ENCODE results near the gene RBM20. TPM values are rescaled to one million over a fixed set of nuclear protein-coding genes. Genes with fewer than 3 reads are reported as not detected.

Gene RBM20
- total and polyA plus RNA-seq, 2 of the 13 experiments (the other 11 are each of a cell fraction or from before 2014, with no cell fraction given) = 0.02 to 0.22 TPM

DNA sequence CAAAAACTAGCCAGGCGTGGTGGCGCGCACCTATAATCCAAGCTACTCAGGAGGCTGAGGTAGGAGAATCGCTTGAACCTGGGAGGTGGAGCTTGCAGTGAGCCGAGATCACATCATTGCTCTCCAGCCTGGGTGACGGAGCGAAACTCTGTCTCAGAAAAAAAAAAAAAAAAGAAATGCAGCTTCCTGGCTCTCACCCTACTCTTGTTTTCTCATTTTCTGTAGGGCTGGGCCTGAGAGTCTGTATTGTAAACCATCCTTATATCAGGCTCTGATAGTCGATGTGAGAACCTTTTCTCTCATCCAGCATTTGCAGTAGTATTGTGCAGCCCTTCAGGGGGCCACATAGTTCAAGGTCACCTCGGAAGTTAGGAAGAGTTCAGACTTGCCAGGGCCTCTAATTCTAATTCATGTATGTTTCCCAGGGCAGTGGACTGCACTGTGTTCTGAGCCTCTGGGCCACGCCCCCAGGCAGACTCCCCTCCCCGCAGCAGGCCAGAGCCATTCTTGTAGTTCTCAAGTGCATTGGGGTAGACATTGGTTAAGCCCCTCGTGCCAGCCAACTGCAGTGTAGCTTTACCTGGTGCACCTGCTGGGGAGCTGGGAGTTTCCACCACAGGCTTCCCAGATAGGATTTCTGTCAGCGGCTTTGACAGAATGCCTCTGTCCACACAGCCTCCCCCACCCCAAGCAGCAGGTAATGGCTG lies 189.3 kb downstream of the RBM20 start (continued):
- TF ChIP-seq, protein P1, sequence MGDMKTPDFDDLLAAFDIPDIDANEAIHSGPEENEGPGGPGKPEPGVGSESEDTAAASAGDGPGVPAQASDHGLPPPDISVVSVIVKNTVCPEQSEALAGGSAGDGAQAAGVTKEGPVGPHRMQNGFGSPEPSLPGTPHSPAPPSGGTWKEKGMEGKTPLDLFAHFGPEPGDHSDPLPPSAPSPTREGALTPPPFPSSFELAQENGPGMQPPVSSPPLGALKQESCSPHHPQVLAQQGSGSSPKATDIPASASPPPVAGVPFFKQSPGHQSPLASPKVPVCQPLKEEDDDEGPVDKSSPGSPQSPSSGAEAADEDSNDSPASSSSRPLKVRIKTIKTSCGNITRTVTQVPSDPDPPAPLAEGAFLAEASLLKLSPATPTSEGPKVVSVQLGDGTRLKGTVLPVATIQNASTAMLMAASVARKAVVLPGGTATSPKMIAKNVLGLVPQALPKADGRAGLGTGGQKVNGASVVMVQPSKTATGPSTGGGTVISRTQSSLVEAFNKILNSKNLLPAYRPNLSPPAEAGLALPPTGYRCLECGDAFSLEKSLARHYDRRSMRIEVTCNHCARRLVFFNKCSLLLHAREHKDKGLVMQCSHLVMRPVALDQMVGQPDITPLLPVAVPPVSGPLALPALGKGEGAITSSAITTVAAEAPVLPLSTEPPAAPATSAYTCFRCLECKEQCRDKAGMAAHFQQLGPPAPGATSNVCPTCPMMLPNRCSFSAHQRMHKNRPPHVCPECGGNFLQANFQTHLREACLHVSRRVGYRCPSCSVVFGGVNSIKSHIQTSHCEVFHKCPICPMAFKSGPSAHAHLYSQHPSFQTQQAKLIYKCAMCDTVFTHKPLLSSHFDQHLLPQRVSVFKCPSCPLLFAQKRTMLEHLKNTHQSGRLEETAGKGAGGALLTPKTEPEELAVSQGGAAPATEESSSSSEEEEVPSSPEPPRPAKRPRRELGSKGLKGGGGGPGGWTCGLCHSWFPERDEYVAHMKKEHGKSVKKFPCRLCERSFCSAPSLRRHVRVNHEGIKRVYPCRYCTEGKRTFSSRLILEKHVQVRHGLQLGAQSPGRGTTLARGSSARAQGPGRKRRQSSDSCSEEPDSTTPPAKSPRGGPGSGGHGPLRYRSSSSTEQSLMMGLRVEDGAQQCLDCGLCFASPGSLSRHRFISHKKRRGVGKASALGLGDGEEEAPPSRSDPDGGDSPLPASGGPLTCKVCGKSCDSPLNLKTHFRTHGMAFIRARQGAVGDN (CRISPR knock-in tag; IDR thresholded peaks at IDR 0.05) = peak; percentile 70
- TF ChIP-seq ZSCAN22 (CRISPR knock-in tag; IDR thresholded peaks at IDR 0.05) = no peak
- TF ChIP-seq ZNF850 (CRISPR knock-in tag; conservative IDR thresholded peaks at IDR 0.05) = no peak
- TF ChIP-seq MAF1 (CRISPR knock-in tag; IDR thresholded peaks at IDR 0.05; ENCODE audit: borderline replicate concordance) = no peak
- no peak for TF ChIP-seq ZNF749 (CRISPR knock-in tag; IDR thresholded peaks at IDR 0.05; ENCODE audit: borderline replicate concordance)
- TF ChIP-seq, protein P2, sequence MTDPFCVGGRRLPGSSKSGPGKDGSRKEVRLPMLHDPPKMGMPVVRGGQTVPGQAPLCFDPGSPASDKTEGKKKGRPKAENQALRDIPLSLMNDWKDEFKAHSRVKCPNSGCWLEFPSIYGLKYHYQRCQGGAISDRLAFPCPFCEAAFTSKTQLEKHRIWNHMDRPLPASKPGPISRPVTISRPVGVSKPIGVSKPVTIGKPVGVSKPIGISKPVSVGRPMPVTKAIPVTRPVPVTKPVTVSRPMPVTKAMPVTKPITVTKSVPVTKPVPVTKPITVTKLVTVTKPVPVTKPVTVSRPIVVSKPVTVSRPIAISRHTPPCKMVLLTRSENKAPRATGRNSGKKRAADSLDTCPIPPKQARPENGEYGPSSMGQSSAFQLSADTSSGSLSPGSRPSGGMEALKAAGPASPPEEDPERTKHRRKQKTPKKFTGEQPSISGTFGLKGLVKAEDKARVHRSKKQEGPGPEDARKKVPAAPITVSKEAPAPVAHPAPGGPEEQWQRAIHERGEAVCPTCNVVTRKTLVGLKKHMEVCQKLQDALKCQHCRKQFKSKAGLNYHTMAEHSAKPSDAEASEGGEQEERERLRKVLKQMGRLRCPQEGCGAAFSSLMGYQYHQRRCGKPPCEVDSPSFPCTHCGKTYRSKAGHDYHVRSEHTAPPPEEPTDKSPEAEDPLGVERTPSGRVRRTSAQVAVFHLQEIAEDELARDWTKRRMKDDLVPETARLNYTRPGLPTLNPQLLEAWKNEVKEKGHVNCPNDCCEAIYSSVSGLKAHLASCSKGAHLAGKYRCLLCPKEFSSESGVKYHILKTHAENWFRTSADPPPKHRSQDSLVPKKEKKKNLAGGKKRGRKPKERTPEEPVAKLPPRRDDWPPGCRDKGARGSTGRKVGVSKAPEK (CRISPR knock-in tag; IDR thresholded peaks at IDR 0.05; ENCODE audit: borderline replicate concordance) = no peak
- TF ChIP-seq HNF4A (CRISPR knock-in tag; IDR thresholded peaks at IDR 0.05) = peak; percentile 54
- TF ChIP-seq ZNF83 (CRISPR knock-in tag; IDR thresholded peaks at IDR 0.05; ENCODE audit: borderline replicate concordance) = no peak
- TF ChIP-seq AHR (CRISPR knock-in tag; IDR thresholded peaks at IDR 0.05) = no peak
- TF ChIP-seq, protein P3, sequence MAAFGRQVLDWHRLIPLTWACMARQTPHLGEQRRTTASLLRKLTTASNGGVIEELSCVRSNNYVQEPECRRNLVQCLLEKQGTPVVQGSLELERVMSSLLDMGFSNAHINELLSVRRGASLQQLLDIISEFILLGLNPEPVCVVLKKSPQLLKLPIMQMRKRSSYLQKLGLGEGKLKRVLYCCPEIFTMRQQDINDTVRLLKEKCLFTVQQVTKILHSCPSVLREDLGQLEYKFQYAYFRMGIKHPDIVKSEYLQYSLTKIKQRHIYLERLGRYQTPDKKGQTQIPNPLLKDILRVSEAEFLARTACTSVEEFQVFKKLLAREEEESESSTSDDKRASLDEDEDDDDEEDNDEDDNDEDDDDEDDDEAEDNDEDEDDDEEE (CRISPR knock-in tag; IDR thresholded peaks at IDR 0.05) = no peak
- TF ChIP-seq, protein P4, sequence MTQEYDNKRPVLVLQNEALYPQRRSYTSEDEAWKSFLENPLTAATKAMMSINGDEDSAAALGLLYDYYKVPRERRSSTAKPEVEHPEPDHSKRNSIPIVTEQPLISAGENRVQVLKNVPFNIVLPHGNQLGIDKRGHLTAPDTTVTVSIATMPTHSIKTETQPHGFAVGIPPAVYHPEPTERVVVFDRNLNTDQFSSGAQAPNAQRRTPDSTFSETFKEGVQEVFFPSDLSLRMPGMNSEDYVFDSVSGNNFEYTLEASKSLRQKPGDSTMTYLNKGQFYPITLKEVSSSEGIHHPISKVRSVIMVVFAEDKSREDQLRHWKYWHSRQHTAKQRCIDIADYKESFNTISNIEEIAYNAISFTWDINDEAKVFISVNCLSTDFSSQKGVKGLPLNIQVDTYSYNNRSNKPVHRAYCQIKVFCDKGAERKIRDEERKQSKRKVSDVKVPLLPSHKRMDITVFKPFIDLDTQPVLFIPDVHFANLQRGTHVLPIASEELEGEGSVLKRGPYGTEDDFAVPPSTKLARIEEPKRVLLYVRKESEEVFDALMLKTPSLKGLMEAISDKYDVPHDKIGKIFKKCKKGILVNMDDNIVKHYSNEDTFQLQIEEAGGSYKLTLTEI (CRISPR knock-in tag; conservative IDR thresholded peaks at IDR 0.05) = no peak
- TF ChIP-seq ZNF460 (CRISPR knock-in tag; IDR thresholded peaks at IDR 0.05; ENCODE audit: borderline replicate concordance) = 0 out of 2 replicates have a peak, but pooled peaks have one; percentile 23
- TF ChIP-seq ZNF549 (CRISPR knock-in tag; IDR thresholded peaks at IDR 0.05) = no peak
- no peak for TF ChIP-seq KDM2A (CRISPR knock-in tag; IDR thresholded peaks at IDR 0.05; ENCODE audit: borderline replicate concordance, low read depth)
- TF ChIP-seq ZFX (CRISPR knock-in tag; IDR thresholded peaks at IDR 0.05; ENCODE audit: low read depth) = peak; percentile 72
